Natural killer cell (primary cell): ENCODE data around the gene AK9. TPM values are rescaled to one million over a fixed set of nuclear protein-coding genes. Genes with fewer than 3 reads are reported as not detected.

Experiments
- ATAC-seq, 3 donors: fragments of 150-1000 bp in 2 of 3; fragments of 200-7000 bp in 1 of 3; cut with Tn5 transposase; 1 replicate in 1 of 3; 2 replicates in 2 of 3; pipeline ENCODE4 v1.10.0; 2021; ENCODE audit warnings: mild to moderate bottlenecking in 2 of 3, moderate library complexity in 2 of 3
- DNase-seq, 2 donors: peaks; one replicate each; pipeline versions ENCODE4 v3.0.0 to v3.0.0-alpha.2; 2013 to 2021; ENCODE audit warnings: mixed read lengths in 1 of 2
- H3K27ac ChIP-seq: one replicate; pipeline ENCODE4 v1.5.1; 2013; ENCODE audit warnings: mild to moderate bottlenecking, low read length
- H3K27me3 ChIP-seq: one replicate; pipeline ENCODE4 v1.6.1; 2013; ENCODE audit warnings: low read length; ENCODE audit not compliant: control insufficient read depth, insufficient read depth
- H3K36me3 ChIP-seq: one replicate; pipeline ENCODE4 v1.6.1; 2013; ENCODE audit warnings: low read length; ENCODE audit not compliant: control insufficient read depth, insufficient read depth
- H3K4me1 ChIP-seq: one replicate; pipeline ENCODE4 v1.6.1; 2013; ENCODE audit warnings: low read length; ENCODE audit not compliant: control insufficient read depth, insufficient read depth
- H3K4me3 ChIP-seq: one replicate; pipeline ENCODE4 v1.5.1; 2013; ENCODE audit warnings: low read length
- H3K9me3 ChIP-seq: one replicate; pipeline ENCODE4 v1.6.1; 2013; ENCODE audit warnings: low read length; ENCODE audit not compliant: control insufficient read depth, insufficient read depth
- H3K27ac Mint-ChIP-seq, 2 donors: one replicate each; pipeline ENCODE4 v1.8.0; 2022; ENCODE audit warnings: mild to moderate bottlenecking in 2 of 2, mixed read lengths in 2 of 2, moderate library complexity in 1 of 2
- H3K27me3 Mint-ChIP-seq, 2 donors: one replicate each; pipeline ENCODE4 v1.8.0; 2022; ENCODE audit warnings: low read depth in 2 of 2, mixed read lengths in 2 of 2
- H3K36me3 Mint-ChIP-seq: one replicate; pipeline ENCODE4 v1.8.0; 2022; ENCODE audit warnings: mixed read lengths
- H3K4me1 Mint-ChIP-seq, 2 donors: one replicate each; pipeline ENCODE4 v1.8.0; 2022; ENCODE audit warnings: mixed read lengths in 2 of 2
- H3K4me3 Mint-ChIP-seq: one replicate; pipeline ENCODE4 v1.8.0; 2022; ENCODE audit warnings: mild to moderate bottlenecking, moderate library complexity, mixed read lengths
- H3K9me3 Mint-ChIP-seq, 2 donors: one replicate each; pipeline ENCODE4 v1.8.0; 2022; ENCODE audit warnings: mixed read lengths in 2 of 2
- CTCF ChIP-seq: fragments of 200-600 bp; IDR thresholded peaks from one replicate; pipeline ENCODE4 v1.8.0; 2022; ENCODE audit warnings: antibody characterized with exemption
- WGBS: methylation state at CpG from one replicate; pipeline ENCODE4 v1.1.7; 2013; ENCODE audit warnings: missing lambda C conversion rate; ENCODE audit not compliant: insufficient coverage; 5-methylcytosine and 5-hydroxymethylcytosine counted together
- intact Hi-C: fragments of 100-400 bp; cut with micrococcal nuclease; formaldehyde crosslinking; loops from one replicate; pipeline ENCODE4 v1.14.2; 2022
- total RNA-seq, 4 donors: library from RNA; stranded (reverse); fragments of 120-200 nt in 1 of 4; gene quantifications; one replicate each; pipeline versions ENCODE4 v1.2.3 to v1.2.4, GENCODE V29; 2013 to 2022

Gene AK9
- total RNA-seq, 3 donors from 2014 or later (not counting 1 experiment from before 2014, with no cell fraction given): 14.0 to 19.2 (median 14.2) TPM

GRCh38 chr6:109717971-109718370 lies 27.0 kb upstream of the AK9 start:
- no peaks in the 10 kb centered on the region for H3K9me3 Mint-ChIP-seq
- Histone ChIP-seq H3K36me3 (peaks cover 24% of the 10 kb centered on the region), H3K4me1 (no peaks in the 10 kb centered on the region), H3K27me3 (no peaks in the 10 kb centered on the region), H3K27ac (no peak overlapping the region), H3K9me3 (no peaks in the 10 kb centered on the region), H3K4me3 (no peak overlapping the region)
- TF ChIP-seq CTCF: no peak
- H3K27me3 Mint-ChIP-seq: no peaks in the 10 kb centered on the region
- H3K36me3 Mint-ChIP-seq: peaks cover 23% of the 10 kb centered on the region
- intact Hi-C loops: no loop called here
- DNase-seq (no peak), ATAC-seq (no peak)
- 100% methylated on average over 1 of the region's 2 CpGs for WGBS
- peaks cover 11 to 23% of the 10 kb centered on the region in 2 donors for H3K4me1 Mint-ChIP-seq
- H3K4me3 Mint-ChIP-seq: no peak overlapping the region
- no peak overlapping the region for H3K27ac Mint-ChIP-seq

- TF ChIP-seq CTCF: no peak
- Mint-ChIP-seq H3K9me3 (no peaks in the 10 kb centered on the region), H3K36me3 (peaks cover 16% of the 10 kb centered on the region), H3K27ac (no peak overlapping the region), H3K4me3 (no peak overlapping the region), H3K27me3 (no peaks in the 10 kb centered on the region), H3K4me1 (peaks cover 26 to 33% of the 10 kb centered on the region in 2 donors)
- peaks cover 20% of the 10 kb centered on the region for H3K36me3 ChIP-seq
- DNase-seq (no peak), ATAC-seq (no peak)
- no peak overlapping the region for H3K4me3 ChIP-seq
- no peaks in the 10 kb centered on the region for H3K4me1 ChIP-seq
- WGBS: 86% methylated on average over 1 of the region's 2 CpGs
- H3K27ac ChIP-seq: no peak overlapping the region
- intact Hi-C loops: no loop called here
- no peaks in the 10 kb centered on the region for H3K9me3 ChIP-seq
- no peaks in the 10 kb centered on the region for H3K27me3 ChIP-seq
Observed at GRCh38 chr6:109715616-109716015, 24.6 kb upstream of the AK9 start.

GRCh38 chr6:109714611-109715010 lies 23.6 kb upstream of the AK9 start:
- H3K27me3 ChIP-seq: no peaks in the 10 kb centered on the region
- no CpG with 5 or more reads among the region's 1 CpG for WGBS

More at GRCh38 chr6:109714611-109715010, 23.6 kb upstream of the AK9 start:
- Mint-ChIP-seq H3K4me1 (peaks cover 35 to 43% of the 10 kb centered on the region in 2 donors), H3K27me3 (no peaks in the 10 kb centered on the region), H3K9me3 (no peaks in the 10 kb centered on the region), H3K4me3 (no peak overlapping the region), H3K27ac (no peak overlapping the region), H3K36me3 (peaks cover 14% of the 10 kb centered on the region)
- H3K27ac ChIP-seq: no peak overlapping the region
- no peak for DNase-seq
- peaks cover 20% of the 10 kb centered on the region for H3K36me3 ChIP-seq
- H3K4me3 ChIP-seq: no peak overlapping the region
- no peak for ATAC-seq
- intact Hi-C loops: no loop called here
- no peak for TF ChIP-seq CTCF
- H3K9me3 ChIP-seq: no peaks in the 10 kb centered on the region
- no peaks in the 10 kb centered on the region for H3K4me1 ChIP-seq
